ENCODE data around the gene CERS6. TPM values are rescaled to one million over a fixed set of nuclear protein-coding genes. Genes with fewer than 3 reads are reported as not detected.

CERS6 gene
- total RNA-seq, 1 donor from 2014 or later, result 14.7 TPM

- DNase-seq (ENCODE audit: low spot score), result no peak
Measured at GRCh38 chr2:168727904-168728470, 271.9 kb downstream of the CERS6 start.

- DNase-seq (ENCODE audit: low spot score), result no peak
Measured at GRCh38 chr2:168729455-168729854, 273.4 kb downstream of the CERS6 start.

DNA sequence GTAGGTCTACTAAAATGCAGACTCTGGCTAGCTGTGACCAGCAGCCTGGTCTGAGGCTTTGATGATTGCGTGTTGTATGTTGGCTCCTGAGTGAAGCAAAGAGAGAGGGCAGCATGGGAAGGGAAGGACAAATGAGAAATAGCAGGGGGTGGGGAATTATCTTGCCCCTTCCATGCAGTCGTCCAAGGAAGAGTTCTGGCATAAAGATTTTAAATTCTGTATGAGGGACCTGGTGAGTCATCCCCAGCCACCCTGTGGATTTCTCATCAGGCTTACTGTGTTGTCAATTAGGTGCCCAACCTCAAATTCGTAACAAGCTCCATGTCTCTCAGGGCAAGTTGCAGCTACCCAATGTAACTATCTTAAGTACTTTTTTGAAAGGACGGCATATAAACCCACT, 274.3 kb downstream of the CERS6 start:
- DNase-seq (ENCODE audit: low spot score), result no peak

DNA sequence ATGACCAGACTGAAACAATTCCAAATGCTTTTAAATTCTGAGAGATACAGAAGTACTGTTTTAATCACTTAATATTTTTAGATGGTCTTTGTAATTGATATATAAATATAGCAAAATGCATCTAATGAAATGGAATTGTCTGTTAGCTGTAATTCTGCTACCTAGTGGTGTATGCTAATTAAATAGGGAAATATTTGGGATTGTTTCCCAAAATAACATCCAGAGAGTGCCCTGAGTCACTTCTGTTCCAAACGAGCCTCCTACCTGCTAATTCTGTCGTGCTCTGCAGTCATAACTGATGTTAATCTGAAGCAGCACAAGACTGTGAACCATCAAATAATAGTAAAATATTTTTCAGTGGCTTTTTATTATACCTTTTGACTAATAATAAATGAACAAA, 274.9 kb downstream of the CERS6 start:
- DNase-seq (ENCODE audit: low spot score), result no peak

GRCh38 chr2:168731616-168732015, 275.5 kb downstream of the CERS6 start:
- DNase-seq (ENCODE audit: low spot score), result no peak

GRCh38 chr2:168732100-168732499, 276.0 kb downstream of the CERS6 start:
- DNase-seq (ENCODE audit: low spot score), result no peak

DNA sequence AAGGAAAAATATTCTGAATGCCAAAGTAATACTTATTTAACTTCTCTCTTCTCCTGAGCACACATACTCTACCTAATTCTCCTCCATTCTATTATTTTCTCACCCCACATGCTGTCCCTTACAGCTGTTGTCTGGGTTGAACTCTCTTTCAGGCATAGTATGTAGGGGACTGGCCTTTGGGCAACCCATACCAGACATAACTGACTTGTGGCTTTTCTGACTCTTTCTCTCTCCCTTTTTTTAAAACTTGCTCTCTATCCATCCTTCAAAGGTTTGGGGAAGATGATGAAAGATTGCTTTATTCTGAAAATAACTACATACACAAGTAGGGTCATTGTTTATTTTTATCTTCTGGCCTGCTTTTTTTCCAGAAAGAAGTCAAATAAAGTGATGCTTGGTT, 276.4 kb downstream of the CERS6 start:
- DNase-seq (ENCODE audit: low spot score), result no peak

GRCh38 chr2:168734199-168734760, 278.2 kb downstream of the CERS6 start:
- no peak for DNase-seq (ENCODE audit: low spot score)

GRCh38 chr2:168736649-168737445, 280.8 kb downstream of the CERS6 start:
- no peak for DNase-seq (ENCODE audit: low spot score)

GRCh38 chr2:168738062-168738461, 282.0 kb downstream of the CERS6 start:
- no peak for DNase-seq (ENCODE audit: low spot score)

DNA sequence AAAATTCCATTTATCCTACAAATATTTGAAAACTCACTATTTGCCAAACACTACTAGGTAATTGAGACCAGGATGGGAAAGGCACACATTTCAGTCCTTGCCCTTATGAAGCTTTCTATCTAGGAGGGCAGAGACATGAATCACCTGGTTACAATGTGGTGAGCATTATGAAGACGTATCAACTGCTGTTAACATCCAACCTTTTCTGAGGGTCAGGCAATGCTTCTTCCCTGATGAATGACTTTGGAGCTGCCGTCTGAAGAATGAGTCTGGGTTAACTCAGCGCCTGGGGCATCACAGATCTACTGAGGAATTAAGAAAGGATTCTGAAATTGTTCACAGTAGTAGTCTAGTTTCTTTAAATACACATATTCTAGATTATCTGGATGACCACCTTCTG, 284.3 kb downstream of the CERS6 start:
- no peak for DNase-seq (ENCODE audit: low spot score)

DNA sequence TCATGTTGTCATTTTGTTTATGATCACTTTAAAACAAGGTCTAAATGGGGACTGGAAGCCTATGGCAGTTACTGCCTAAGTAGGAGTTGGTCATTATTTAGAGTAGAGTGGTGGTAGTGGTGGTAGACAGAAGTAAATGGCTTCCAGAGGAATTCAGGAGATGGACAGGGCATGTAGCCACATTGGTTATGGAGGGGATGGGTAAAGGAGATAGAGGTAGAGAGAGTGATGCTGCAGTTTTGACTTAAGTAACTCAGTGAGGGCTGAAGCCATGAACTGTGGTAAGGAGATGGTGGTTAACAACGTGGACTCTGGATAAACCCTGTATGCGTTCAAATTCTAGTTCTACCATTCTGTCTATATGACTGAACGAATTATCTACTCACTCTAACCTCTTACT, 284.7 kb downstream of the CERS6 start:
- DNase-seq (ENCODE audit: low spot score), result no peak

GRCh38 chr2:168742258-168742932, 286.3 kb downstream of the CERS6 start:
- DNase-seq (ENCODE audit: low spot score), result no peak

GRCh38 chr2:168744844-168745243, 288.8 kb downstream of the CERS6 start:
- no peak for DNase-seq (ENCODE audit: low spot score)

GRCh38 chr2:168748461-168748860, 292.4 kb downstream of the CERS6 start:
- DNase-seq (ENCODE audit: low spot score), result no peak

DNA sequence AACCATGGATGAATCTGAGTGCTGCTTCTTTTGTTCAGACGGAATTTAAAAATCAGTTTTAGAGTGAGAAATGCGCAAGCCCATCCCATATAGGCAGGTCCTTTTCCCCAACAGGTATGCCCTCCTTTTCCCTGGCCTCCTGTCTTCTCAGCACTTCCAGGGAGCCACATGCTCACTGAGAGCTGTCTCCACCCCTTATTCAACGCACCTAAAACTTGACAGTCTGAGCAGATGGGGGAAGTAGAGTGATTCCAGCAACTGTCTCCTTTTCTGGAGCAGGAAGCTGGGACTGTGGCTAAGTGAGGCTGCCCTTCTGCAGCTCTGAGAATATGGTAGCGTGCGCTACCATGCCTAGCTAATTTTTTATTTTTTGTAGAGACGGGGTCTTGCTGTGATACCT, 293.2 kb downstream of the CERS6 start:
- no peak for DNase-seq (ENCODE audit: low spot score)

- peak; percentile 11 for DNase-seq (ENCODE audit: low spot score)
Measured at GRCh38 chr2:168751104-168751740, 295.1 kb downstream of the CERS6 start.

DNA sequence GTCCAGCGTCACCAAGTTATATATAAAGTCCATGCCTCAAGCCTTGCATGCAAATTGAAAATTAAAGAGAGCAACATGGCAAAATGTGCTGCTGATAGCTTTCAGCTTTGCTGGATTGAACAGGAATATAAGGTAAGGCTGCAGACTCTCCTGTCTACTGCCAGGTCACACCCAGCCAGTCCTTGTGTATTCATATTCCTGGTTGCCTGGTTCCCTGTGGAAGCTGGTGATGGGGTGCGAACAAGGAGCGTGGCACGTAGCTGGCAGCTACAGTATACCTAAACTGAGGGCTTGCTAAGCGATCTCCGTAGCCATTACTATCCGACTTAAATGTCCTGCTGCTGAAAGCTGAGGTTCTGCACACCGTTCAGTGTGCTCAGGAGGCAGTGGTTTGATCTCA, 296.3 kb downstream of the CERS6 start:
- no peak for DNase-seq (ENCODE audit: low spot score)

DNA sequence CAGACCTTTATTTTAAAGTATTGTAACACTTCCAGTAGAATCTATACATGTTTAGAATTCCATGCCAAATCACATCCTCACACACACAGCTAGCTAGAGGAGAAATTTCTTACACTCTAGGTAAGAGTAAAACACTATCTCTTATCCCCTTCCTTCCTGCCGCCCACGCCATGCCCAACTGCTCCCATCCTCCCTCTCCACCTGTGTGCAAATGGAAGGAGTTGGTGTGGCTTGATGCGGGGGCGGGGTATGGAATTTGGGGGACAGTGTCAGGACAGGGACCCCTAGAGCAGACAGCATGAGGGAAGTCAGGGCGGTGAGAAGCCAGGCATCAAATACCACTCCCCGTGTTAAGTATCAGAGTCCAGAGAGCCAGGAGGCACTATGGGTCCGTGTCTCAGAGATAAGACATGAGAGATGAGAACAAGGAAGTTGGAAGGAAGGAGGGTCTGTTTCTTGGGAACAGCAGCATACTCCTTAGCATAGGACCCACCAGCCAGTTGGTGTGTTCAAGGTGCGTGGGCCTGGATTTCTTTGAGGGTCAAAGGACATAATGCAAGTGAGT, 297.8 kb downstream of the CERS6 start:
- DNase-seq (ENCODE audit: low spot score), result no peak

- DNase-seq (ENCODE audit: low spot score), result no peak
Measured at GRCh38 chr2:168757223-168757622, 301.2 kb downstream of the CERS6 start.

- DNase-seq (ENCODE audit: low spot score), result peak; percentile 60
Measured at GRCh38 chr2:168758970-168759820, 303.1 kb downstream of the CERS6 start.
